ENCODE results near the gene ASCL1. TPM values are rescaled to one million over a fixed set of nuclear protein-coding genes. Genes with fewer than 3 reads are reported as not detected.

ASCL1 gene
- total and polyA plus RNA-seq, 7 donors, result 0.01 to 0.03 TPM; not detected in 5

DNA sequence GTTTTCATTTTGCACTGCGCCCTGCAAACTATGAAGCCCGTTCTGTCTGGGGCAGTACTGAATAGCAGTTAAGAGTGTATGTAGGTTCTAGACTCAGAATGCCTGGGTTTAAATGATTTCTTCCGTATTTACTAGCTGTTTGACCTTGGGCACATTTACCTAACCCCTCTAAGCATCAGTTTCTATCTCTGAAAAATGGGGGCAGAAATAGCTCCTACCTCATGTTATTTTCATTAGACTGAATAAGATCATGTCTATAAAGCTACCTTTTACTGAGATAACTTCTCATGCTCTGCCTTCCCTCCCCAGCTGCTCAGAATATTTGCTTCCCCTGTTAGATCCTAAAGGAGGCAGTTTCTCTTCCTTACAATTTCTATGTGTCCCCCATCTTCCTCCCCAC is 46.2 kb upstream of the ASCL1 start:
- intact Hi-C loops (cut with DNase I), result no loop called here
- H3K4me1 ChIP-seq, result no peaks in the 10 kb centered on the region
- no peak overlapping the region for H3K4me3 ChIP-seq
- H3K36me3 ChIP-seq (ENCODE audit: insufficient read depth in 1 of 2, low read depth in 1 of 2), result no peaks in the 10 kb centered on the region
- WGBS, 3 donors, result 72 to 86% (median 82%) methylated on average over 3 of the region's 3 CpGs
- no peak for DNase-seq
- no peak overlapping the region for H3K27ac ChIP-seq
- TF ChIP-seq, protein P1, sequence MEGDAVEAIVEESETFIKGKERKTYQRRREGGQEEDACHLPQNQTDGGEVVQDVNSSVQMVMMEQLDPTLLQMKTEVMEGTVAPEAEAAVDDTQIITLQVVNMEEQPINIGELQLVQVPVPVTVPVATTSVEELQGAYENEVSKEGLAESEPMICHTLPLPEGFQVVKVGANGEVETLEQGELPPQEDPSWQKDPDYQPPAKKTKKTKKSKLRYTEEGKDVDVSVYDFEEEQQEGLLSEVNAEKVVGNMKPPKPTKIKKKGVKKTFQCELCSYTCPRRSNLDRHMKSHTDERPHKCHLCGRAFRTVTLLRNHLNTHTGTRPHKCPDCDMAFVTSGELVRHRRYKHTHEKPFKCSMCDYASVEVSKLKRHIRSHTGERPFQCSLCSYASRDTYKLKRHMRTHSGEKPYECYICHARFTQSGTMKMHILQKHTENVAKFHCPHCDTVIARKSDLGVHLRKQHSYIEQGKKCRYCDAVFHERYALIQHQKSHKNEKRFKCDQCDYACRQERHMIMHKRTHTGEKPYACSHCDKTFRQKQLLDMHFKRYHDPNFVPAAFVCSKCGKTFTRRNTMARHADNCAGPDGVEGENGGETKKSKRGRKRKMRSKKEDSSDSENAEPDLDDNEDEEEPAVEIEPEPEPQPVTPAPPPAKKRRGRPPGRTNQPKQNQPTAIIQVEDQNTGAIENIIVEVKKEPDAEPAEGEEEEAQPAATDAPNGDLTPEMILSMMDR (IDR thresholded peaks at IDR 0.05), result no peak
- no peaks in the 10 kb centered on the region for H3K9me3 ChIP-seq
- no peak for ATAC-seq
- H3K27me3 ChIP-seq (ENCODE audit: insufficient read depth in 3 of 3, low read length in 2 of 3), result peaks cover 0 to under 1% (median 0%) of the 10 kb centered on the region in 3 donors

DNA sequence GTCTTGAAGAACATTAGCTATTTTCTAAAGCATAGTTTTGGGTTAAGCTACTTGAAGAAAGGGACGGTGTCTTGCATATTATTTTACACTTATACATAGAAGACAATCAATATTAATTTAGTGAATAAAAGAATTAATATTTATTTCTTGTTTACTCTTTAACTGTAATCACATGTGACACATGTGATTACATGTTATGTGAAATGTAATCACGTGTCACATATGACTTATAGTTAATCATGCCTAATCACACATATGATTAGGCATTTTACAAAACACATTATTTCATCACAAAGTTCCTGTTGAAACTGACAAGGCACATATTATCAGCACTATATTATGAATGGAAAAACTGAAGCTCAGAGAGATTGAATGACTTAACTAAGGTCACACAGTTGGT is 45.2 kb upstream of the ASCL1 start:
- 78 to 86% (median 84%) methylated on average over 2 of the region's 2 CpGs for WGBS, 3 donors
- no peak overlapping the region for H3K4me3 ChIP-seq
- peaks cover 0 to 10% (median 0%) of the 10 kb centered on the region in 3 donors for H3K27me3 ChIP-seq (ENCODE audit: insufficient read depth in 3 of 3, low read length in 2 of 3)
- H3K36me3 ChIP-seq (ENCODE audit: insufficient read depth in 1 of 2, low read depth in 1 of 2), result no peaks in the 10 kb centered on the region
- intact Hi-C loops (cut with DNase I), result no loop called here
- no peaks in the 10 kb centered on the region for H3K4me1 ChIP-seq
- ATAC-seq (no peak), DNase-seq (no peak)
- no peaks in the 10 kb centered on the region for H3K9me3 ChIP-seq
- no peak overlapping the region for H3K27ac ChIP-seq
- TF ChIP-seq, protein P1 (IDR thresholded peaks at IDR 0.05), result no peak

DNA sequence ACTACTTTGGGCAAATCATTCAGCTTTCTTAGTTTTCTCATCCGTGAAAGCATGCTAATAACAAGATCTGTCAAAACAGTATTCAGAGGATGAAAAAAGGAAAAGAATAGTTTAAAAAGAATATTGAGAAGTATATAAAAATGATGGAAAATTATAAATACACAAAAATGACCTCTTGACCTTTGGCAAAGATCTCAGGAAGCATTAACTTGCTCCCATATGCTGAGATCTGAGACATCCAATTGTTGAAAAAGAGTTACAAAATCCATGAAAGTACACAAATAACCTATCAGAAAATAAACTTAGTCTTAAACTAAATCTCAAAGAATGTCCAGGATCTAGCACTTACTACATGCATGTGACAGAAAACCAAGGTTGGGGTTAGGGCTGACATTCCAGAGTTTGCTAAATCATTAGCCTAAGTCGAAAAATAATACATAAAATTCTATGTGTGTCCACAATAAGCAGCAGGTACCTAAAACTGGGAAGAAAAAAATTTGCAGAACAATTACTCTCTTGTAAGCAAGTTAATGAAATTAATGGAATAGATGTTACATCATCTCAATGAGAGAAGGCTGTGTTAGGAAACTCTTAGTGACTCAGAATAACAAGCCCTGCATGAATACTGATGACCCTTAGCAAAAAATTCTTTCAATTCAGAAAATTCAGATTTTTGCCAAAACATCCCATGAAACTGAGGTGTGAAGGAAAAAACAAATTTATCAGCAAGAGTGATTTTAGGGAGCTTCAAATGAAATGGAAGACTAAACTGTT is 43.8 kb upstream of the ASCL1 start:
- Histone ChIP-seq H3K27ac (no peak overlapping the region), H3K4me1 (no peaks in the 10 kb centered on the region), H3K9me3 (no peaks in the 10 kb centered on the region), H3K4me3 (no peak overlapping the region), H3K36me3 (ENCODE audit: insufficient read depth in 1 of 2, low read depth in 1 of 2) (no peaks in the 10 kb centered on the region), H3K27me3 (ENCODE audit: insufficient read depth in 3 of 3, low read length in 2 of 3) (peaks cover 0 to 12% (median 0%) of the 10 kb centered on the region in 3 donors)
- DNase-seq (no peak), ATAC-seq (no peak)
- intact Hi-C loops (cut with DNase I), result no loop called here
- TF ChIP-seq, protein P1 (IDR thresholded peaks at IDR 0.05), result no peak
- WGBS, 3 donors, result 84 to 88% (median 87%) methylated on average over 2 of the region's 2 CpGs

DNA sequence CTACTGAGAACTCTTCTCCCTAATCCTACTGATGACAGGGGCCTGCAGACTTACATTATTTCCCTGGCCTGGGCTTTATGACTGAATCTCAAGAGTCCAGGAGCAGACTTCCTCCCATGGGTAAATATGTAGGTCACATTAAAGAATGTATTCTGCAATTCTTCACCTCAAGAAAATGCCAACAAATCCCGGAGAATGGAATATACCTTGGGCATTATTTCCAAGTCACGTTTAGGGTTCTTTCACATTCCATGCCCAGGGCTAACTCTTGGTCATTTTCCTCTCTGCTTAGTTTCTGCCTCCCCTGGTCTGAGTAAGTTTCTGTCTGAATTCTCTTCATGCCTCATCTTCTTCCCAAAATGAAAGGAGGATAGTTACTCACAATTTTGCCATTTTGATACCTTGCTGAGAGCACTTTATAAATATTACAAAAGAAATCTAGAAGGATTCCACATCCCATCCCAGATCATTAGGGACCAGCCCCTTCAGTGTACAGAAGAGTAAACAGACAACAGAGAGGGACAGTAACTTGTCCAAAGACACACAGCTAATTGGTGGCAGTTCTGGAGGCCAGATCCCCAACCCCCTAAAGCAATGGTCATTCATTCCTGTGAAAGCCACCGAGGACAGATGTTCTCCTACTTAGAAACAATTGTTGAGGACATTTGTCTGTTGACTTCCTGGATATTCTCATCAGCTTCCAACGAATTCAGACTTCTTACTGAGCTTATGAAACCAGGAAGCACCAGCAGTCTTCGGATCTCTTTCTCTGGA is 41.0 kb upstream of the ASCL1 start:
- WGBS, 3 donors, result 45 to 62% (median 55%) methylated on average over 5 of the region's 5 CpGs
- Histone ChIP-seq H3K27me3 (ENCODE audit: insufficient read depth in 3 of 3, low read length in 2 of 3) (peaks cover 0 to 12% (median 0%) of the 10 kb centered on the region in 3 donors), H3K9me3 (no peaks in the 10 kb centered on the region), H3K27ac (no peak overlapping the region), H3K4me3 (no peak overlapping the region), H3K4me1 (no peaks in the 10 kb centered on the region), H3K36me3 (ENCODE audit: insufficient read depth in 1 of 2, low read depth in 1 of 2) (no peaks in the 10 kb centered on the region)
- TF ChIP-seq, protein P1 (IDR thresholded peaks at IDR 0.05), result no peak
- intact Hi-C loops (cut with DNase I), result no loop called here
- no peak for ATAC-seq
- DNase-seq, result no peak

Measured in psoas muscle (tissue), 8 donors.